Hepatocyte (in vitro differentiated cells): ENCODE results near the gene SYNDIG1. TPM values are rescaled to one million over a fixed set of nuclear protein-coding genes. Genes with fewer than 3 reads are reported as not detected.

Experiments used
- DNase-seq: peaks from one replicate; pipeline ENCODE4 v3.0.0-alpha.2; 2016; ENCODE audit warnings: low spot score
- H2AFZ ChIP-seq: fragments of 200-600 bp; sonication (generic); 2 replicates; pipeline ENCODE4 v1.6.0; 2016; ENCODE audit warnings: antibody characterized with exemption, mild to moderate bottlenecking
- H3K27ac ChIP-seq: fragments of 200-600 bp; sonication (generic); 2 replicates; pipeline ENCODE4 v1.5.1; 2016; ENCODE audit warnings: mild to moderate bottlenecking
- H3K27me3 ChIP-seq: fragments of 200-600 bp; sonication (generic); 2 replicates; pipeline ENCODE4 v1.6.1; 2016
- H3K36me3 ChIP-seq: fragments of 200-600 bp; sonication (generic); replicated peaks from 2 replicates; pipeline ENCODE4 v1.5.1; 2016; ENCODE audit warnings: low read depth; ENCODE audit not compliant: insufficient read depth
- H3K4me1 ChIP-seq: fragments of 200-600 bp; sonication (generic); 2 replicates; pipeline ENCODE4 v1.5.1; 2016; ENCODE audit warnings: mild to moderate bottlenecking, moderate library complexity; ENCODE audit not compliant: insufficient read depth
- H3K4me2 ChIP-seq: fragments of 200-600 bp; sonication (generic); 2 replicates; pipeline ENCODE4 v1.6.0; 2016
- H3K4me3 ChIP-seq: fragments of 200-600 bp; sonication (generic); 2 replicates; pipeline ENCODE4 v1.5.1; 2016; ENCODE audit warnings: mild to moderate bottlenecking
- H3K79me2 ChIP-seq: fragments of 200-600 bp; sonication (generic); 2 replicates; pipeline ENCODE4 v1.6.0; 2017; ENCODE audit warnings: mild to moderate bottlenecking
- H3K9me2 ChIP-seq: fragments of 200-600 bp; sonication (generic); replicated peaks from 2 replicates; pipeline ENCODE4 v1.6.0; 2017; ENCODE audit warnings: mild to moderate bottlenecking; ENCODE audit not compliant: insufficient read depth
- H3K9me3 ChIP-seq: fragments of 200-600 bp; sonication (generic); 2 replicates; pipeline ENCODE4 v1.5.1; 2016; ENCODE audit warnings: low read depth, mild to moderate bottlenecking
- H4K20me1 ChIP-seq: fragments of 200-600 bp; sonication (generic); 2 replicates; pipeline ENCODE4 v1.6.0; 2016; ENCODE audit warnings: mild to moderate bottlenecking; ENCODE audit not compliant: insufficient read depth, poor library complexity, severe bottlenecking
- EZH2 ChIP-seq: fragments of 200-600 bp; sonication (generic); IDR thresholded peaks from 2 replicates; pipeline ENCODE4 v1.6.1; 2016; ENCODE audit warnings: antibody characterized with exemption, mild to moderate bottlenecking, borderline replicate concordance
- EZH2phosphoT487 ChIP-seq: fragments of 200-600 bp; sonication (generic); IDR thresholded peaks from one replicate; pipeline ENCODE4 v1.6.1; 2018; ENCODE audit warnings: antibody characterized with exemption, mild to moderate bottlenecking, low read depth, moderate library complexity; ENCODE audit not compliant: unreplicated experiment, severe bottlenecking
- WGBS: methylation state at CpG from one replicate; pipeline ENCODE4 v1.1.6; 2016; ENCODE audit warnings: low lambda C conversion rate; ENCODE audit errors: missing lambda C conversion rate; 5-methylcytosine and 5-hydroxymethylcytosine counted together
- polyA plus RNA-seq: library from polyadenylated mRNA; unstranded; fragments of >200 nt; fragmentation: Nextera tagmentation; extraction: Ambion mirVana; gene quantifications from 2 replicates; pipeline ENCODE4 v1.2.1, GENCODE V29; 2016
- total RNA-seq: library from RNA; depleted of rRNA; stranded (reverse); fragments of >200 nt; gene quantifications from 2 replicates; pipeline ENCODE4 v1.2.3, GENCODE V29; 2014
- TF ChIP-seq, protein P1 (sequence below): fragments of 200-600 bp; sonication (generic); IDR thresholded peaks from 2 replicates; pipeline ENCODE4 v1.5.1; 2016; ENCODE audit warnings: antibody characterized with exemption, mild to moderate bottlenecking; ENCODE audit not compliant: poor library complexity

SYNDIG1 gene
- total and polyA plus RNA-seq, 2 experiments from 2014 or later = 1.5 to 2.3 TPM

DNA sequence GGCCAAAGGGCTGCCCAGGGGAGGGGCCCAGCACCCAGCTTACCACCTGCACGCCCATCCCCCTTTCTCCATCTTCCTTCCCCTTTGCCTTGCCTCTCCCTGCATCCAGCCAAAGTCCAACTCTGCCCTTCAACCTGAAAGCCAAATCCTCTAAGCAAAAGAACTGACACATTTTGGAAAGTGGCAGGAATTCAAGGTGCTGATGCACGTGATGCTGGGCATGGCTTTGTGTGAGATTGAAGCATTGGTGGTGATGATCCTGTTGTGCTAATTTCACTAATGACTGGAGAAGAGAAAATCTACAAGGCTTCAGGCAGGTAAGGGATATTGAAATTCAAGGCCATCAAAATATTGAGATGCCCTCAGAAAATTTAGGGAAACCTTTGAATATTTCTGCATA is 23.3 kb downstream of the SYNDIG1 start:
- TF ChIP-seq EZH2 (no peak), EZH2phosphoT487 (no peak)
- TF ChIP-seq, protein P1, sequence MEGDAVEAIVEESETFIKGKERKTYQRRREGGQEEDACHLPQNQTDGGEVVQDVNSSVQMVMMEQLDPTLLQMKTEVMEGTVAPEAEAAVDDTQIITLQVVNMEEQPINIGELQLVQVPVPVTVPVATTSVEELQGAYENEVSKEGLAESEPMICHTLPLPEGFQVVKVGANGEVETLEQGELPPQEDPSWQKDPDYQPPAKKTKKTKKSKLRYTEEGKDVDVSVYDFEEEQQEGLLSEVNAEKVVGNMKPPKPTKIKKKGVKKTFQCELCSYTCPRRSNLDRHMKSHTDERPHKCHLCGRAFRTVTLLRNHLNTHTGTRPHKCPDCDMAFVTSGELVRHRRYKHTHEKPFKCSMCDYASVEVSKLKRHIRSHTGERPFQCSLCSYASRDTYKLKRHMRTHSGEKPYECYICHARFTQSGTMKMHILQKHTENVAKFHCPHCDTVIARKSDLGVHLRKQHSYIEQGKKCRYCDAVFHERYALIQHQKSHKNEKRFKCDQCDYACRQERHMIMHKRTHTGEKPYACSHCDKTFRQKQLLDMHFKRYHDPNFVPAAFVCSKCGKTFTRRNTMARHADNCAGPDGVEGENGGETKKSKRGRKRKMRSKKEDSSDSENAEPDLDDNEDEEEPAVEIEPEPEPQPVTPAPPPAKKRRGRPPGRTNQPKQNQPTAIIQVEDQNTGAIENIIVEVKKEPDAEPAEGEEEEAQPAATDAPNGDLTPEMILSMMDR = no peak
- H3K4me2 ChIP-seq = no peak overlapping the region

DNA sequence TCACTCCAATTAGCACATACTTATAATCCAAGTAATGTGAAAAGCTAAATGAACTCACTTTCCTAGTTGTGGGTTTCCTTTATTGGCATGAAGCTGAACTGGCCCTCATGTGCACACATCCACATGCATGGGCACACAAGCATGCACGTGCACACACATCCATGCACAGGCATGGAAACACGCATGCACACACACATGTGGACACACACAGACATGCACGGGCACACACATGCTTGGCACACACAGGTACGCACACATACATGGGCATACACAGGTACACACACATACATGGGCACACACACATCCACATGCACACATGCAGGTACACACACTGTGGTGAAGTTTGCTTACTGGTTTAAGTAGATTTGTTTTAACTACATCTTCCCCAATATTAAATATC is 23.8 kb downstream of the SYNDIG1 start:
- H3K36me3 ChIP-seq = no peaks in the 10 kb centered on the region
- TF ChIP-seq EZH2phosphoT487 (no peak), EZH2 (no peak)
- TF ChIP-seq, protein P1 = no peak
- no peaks in the 10 kb centered on the region for H4K20me1 ChIP-seq
- no peaks in the 10 kb centered on the region for H3K9me3 ChIP-seq
- H2AFZ ChIP-seq = no peak overlapping the region
- no peak overlapping the region for H3K27ac ChIP-seq
- H3K4me1 ChIP-seq = peaks cover 10% of the 10 kb centered on the region
- no peaks in the 10 kb centered on the region for H3K27me3 ChIP-seq
- no peak overlapping the region for H3K4me2 ChIP-seq
- H3K9me2 ChIP-seq = no peaks in the 10 kb centered on the region
- 93% methylated on average over 4 of the region's 4 CpGs for WGBS
- no peak overlapping the region for H3K4me3 ChIP-seq
- DNase-seq = no peak
- H3K79me2 ChIP-seq = no peaks in the 10 kb centered on the region

More for the DNA sequence above, 23.3 kb downstream of the SYNDIG1 start:
- DNase-seq = no peak
- Histone ChIP-seq H3K4me1 (peaks cover 9% of the 10 kb centered on the region), H4K20me1 (no peaks in the 10 kb centered on the region), H3K4me3 (no peak overlapping the region), H3K9me2 (no peaks in the 10 kb centered on the region), H3K79me2 (no peaks in the 10 kb centered on the region), H3K9me3 (no peaks in the 10 kb centered on the region), H3K36me3 (no peaks in the 10 kb centered on the region), H3K27me3 (no peaks in the 10 kb centered on the region), H2AFZ (no peak overlapping the region), H3K27ac (no peak overlapping the region)
- WGBS = 90% methylated on average over 2 of the region's 2 CpGs

DNA sequence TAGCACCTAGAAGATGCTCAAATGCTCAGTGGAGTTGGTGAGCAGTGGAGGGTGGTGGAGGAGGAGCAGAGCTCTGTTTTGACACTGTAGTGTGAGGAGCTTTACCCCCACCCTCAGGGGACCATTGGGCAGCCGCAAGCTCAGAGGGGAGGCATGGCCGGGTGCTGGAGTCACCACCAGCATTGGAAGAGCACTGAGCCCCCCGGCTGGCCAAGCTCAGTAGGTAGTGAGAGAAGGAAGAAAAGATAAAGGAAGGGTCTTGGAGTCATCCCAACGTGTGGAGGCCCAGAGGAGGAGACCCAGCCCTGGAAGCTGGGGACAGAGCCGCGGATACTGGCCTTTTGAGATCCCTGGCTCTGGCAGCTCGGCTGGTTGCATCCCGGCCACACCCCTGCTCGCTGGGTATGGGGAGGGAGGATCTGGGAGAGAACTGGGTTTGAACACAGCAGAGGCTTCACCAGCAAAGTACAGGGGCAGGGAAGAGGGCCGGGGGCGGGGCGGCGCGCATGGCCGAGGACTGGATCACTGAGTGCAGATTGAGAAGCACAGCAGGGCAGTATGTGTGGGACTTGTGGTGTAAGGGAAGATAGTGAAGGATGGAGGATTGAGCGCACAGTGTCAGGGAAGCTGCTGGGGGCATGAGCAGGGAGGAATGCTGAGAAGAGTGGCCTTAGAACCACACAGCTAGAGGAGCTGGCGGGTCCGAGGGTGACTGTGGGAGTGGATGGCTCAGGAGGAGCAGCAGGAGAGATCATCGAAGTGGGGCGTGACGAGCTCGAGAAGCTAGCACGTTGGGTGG is 24.4 kb downstream of the SYNDIG1 start:
- no peak overlapping the region for H3K27ac ChIP-seq
- WGBS = 89% methylated on average over 23 of the region's 23 CpGs
- TF ChIP-seq EZH2phosphoT487 (no peak), EZH2 (no peak)
- TF ChIP-seq, protein P1 = no peak

More for the DNA sequence above, 24.4 kb downstream of the SYNDIG1 start:
- H2AFZ ChIP-seq = no peak overlapping the region
- no peaks in the 10 kb centered on the region for H3K36me3 ChIP-seq
- no peaks in the 10 kb centered on the region for H3K27me3 ChIP-seq
- H3K4me2 ChIP-seq = no peak overlapping the region
- DNase-seq = no peak
- H3K9me2 ChIP-seq = no peaks in the 10 kb centered on the region
- no peaks in the 10 kb centered on the region for H3K9me3 ChIP-seq
- no peaks in the 10 kb centered on the region for H3K79me2 ChIP-seq
- H4K20me1 ChIP-seq = no peaks in the 10 kb centered on the region
- H3K4me3 ChIP-seq = no peak overlapping the region
- peaks cover 6% of the 10 kb centered on the region for H3K4me1 ChIP-seq
